CD4-positive, CD25-positive, alpha-beta regulatory T cell (primary cell): ENCODE data around the gene CRHR2. TPM values are rescaled to one million over a fixed set of nuclear protein-coding genes. Genes with fewer than 3 reads are reported as not detected.

Experiments
- ATAC-seq, 2 donors: fragments of 150-1000 bp; cut with Tn5 transposase; one replicate each; pipeline ENCODE4 v1.10.0; 2021; ENCODE audit warnings: low read depth in 2 of 2, moderate number of reproducible peaks in 2 of 2, moderate library complexity in 1 of 2
- DNase-seq, 3 donors: peaks; one replicate each; pipeline versions ENCODE4 v3.0.0 to v3.0.0-alpha.2; 2012 to 2022; ENCODE audit warnings: mixed read lengths in 1 of 3
- H3K27ac ChIP-seq: one replicate; pipeline ENCODE4 v1.7.0; 2013; ENCODE audit warnings: mild to moderate bottlenecking, low read length; ENCODE audit not compliant: insufficient read depth, poor library complexity, severe bottlenecking
- H3K27me3 ChIP-seq: one replicate; pipeline ENCODE4 v1.7.0; 2013; ENCODE audit warnings: low read length; ENCODE audit not compliant: control insufficient read depth, insufficient read depth
- H3K36me3 ChIP-seq: one replicate; pipeline ENCODE4 v1.7.0; 2013; ENCODE audit warnings: mild to moderate bottlenecking, low read length, moderate library complexity; ENCODE audit not compliant: control insufficient read depth, insufficient read depth
- H3K4me1 ChIP-seq: 2 replicates; pipeline ENCODE4 v1.7.0; 2013; ENCODE audit warnings: mild to moderate bottlenecking, low read length; ENCODE audit not compliant: insufficient read depth, control insufficient read depth, poor library complexity, severe bottlenecking
- H3K4me3 ChIP-seq: one replicate; pipeline ENCODE4 v1.7.0; 2013; ENCODE audit warnings: low read depth, mild to moderate bottlenecking, low read length, moderate library complexity
- H3K9me3 ChIP-seq, 2 experiments: 1 replicate in 1 of 2; 2 replicates in 1 of 2; pipeline ENCODE4 v1.7.0; 2013; ENCODE audit warnings: low read length in 2 of 2, mild to moderate bottlenecking in 1 of 2, moderate library complexity in 1 of 2; ENCODE audit not compliant: control insufficient read depth in 2 of 2
- H3K27ac Mint-ChIP-seq, 3 donors: one replicate each; pipeline ENCODE4 v1.8.0; 2020 to 2022; ENCODE audit warnings: mild to moderate bottlenecking in 3 of 3, mixed read lengths in 3 of 3, moderate library complexity in 2 of 3
- H3K27me3 Mint-ChIP-seq: one replicate; pipeline ENCODE4 v1.8.0; 2022; ENCODE audit warnings: mild to moderate bottlenecking, mixed read lengths
- H3K36me3 Mint-ChIP-seq: one replicate; pipeline ENCODE4 v1.8.0; 2020; ENCODE audit warnings: mixed read lengths
- H3K4me1 Mint-ChIP-seq, 4 donors: one replicate each; pipeline ENCODE4 v1.8.0; 2020 to 2022; ENCODE audit warnings: mixed read lengths in 4 of 4, mild to moderate bottlenecking in 1 of 4
- H3K4me3 Mint-ChIP-seq, 4 donors: one replicate each; pipeline ENCODE4 v1.8.0; 2020 to 2022; ENCODE audit warnings: mild to moderate bottlenecking in 4 of 4, mixed read lengths in 4 of 4, moderate library complexity in 3 of 4
- H3K9me3 Mint-ChIP-seq, 7 donors: one replicate each; pipeline ENCODE4 v1.8.0; 2020 to 2022; ENCODE audit warnings: mixed read lengths in 7 of 7, mild to moderate bottlenecking in 3 of 7, moderate library complexity in 2 of 7
- polyA plus RNA-seq, 4 donors: library from polyadenylated mRNA; unstranded; fragments of 300-500 nt; fragmentation: Illumina TruSeq; gene quantifications; one replicate each; pipeline ENCODE4 v1.2.3, GENCODE V29; 2021
- total RNA-seq: library from RNA; stranded (reverse); gene quantifications from one replicate; pipeline ENCODE4 v1.2.3, GENCODE V29; 2022

The CRHR2 gene
- total RNA-seq, result not detected
- polyA plus RNA-seq, result not detected

DNA sequence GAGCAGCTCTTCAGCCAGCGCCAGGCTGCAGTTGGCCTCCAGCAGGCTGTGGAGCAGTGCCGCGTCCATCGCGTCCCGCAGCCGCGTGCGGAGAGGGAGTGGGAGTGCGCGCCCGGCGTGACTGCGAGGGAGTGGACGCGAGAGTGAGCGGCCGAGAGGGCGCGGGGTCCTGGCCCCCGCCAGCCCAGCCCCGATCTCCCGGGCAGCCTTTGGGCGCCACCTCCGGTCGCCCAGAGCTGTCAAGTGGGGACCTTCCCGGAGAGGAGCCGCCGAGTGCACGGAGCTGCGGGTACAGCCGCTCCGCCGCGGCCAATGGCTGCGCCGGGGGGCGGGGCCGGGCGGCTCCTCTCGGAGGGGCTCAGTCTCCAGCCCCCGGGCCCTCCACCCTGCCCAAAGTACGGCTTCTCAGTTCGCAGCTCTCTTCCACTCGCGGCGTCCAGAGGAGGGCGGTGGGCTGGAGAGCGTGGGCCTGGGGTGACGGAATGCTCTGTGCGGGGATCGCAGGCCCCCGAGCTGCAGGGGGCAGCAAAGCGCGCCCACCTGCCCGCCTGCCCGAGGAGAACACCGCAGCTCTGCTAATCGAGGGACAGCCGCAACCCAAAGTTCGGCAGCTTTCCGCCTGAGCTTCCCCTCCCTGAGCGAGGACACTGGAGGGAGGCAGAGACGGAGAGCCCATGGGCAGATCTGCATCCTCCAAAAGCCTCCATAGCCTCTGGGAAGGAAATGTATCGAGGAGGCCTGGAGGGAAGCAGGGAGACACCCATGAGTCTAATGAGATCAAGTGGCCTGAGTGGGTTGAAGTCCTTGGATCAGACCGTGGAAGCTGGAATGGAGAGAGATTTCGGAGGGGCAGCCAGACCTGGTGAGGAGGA, at the start of gene CRHR2:
CRHR2 (minus strand) TSS at position 245 of the 872 bp plus-strand sequence; CDS start at position 69, 176 bp downstream.
- H3K27ac Mint-ChIP-seq, result peak within 1 kb of the TSS in 1 of 3 donors; percentile 67
- no peaks in the 10 kb centered on the region for H3K9me3 ChIP-seq
- no peak within 1 kb of the TSS for H3K27ac ChIP-seq
- ATAC-seq (peak; percentile 41 to 53), DNase-seq (peak in 2 of 3 donors; percentile 19 to 36)
- peaks cover 8% of the 10 kb centered on the region for H3K4me1 ChIP-seq
- H3K27me3 ChIP-seq, result peaks cover 31% of the 10 kb centered on the region
- no peaks in the 10 kb centered on the region for H3K36me3 ChIP-seq
- peaks cover 68% of the 10 kb centered on the region for H3K27me3 Mint-ChIP-seq
- peaks cover 0 to 5% (median 0%) of the 10 kb centered on the region in 7 donors for H3K9me3 Mint-ChIP-seq
- H3K4me3 Mint-ChIP-seq, result peak within 1 kb of the TSS in 3 of 4 donors; percentile 8 to 82 (median 81)
- H3K4me3 ChIP-seq, result peak within 1 kb of the TSS; percentile 19
- H3K4me1 Mint-ChIP-seq, result peaks cover 0 to 20% (median 0%) of the 10 kb centered on the region in 4 donors
- H3K36me3 Mint-ChIP-seq, result no peaks in the 10 kb centered on the region

DNA sequence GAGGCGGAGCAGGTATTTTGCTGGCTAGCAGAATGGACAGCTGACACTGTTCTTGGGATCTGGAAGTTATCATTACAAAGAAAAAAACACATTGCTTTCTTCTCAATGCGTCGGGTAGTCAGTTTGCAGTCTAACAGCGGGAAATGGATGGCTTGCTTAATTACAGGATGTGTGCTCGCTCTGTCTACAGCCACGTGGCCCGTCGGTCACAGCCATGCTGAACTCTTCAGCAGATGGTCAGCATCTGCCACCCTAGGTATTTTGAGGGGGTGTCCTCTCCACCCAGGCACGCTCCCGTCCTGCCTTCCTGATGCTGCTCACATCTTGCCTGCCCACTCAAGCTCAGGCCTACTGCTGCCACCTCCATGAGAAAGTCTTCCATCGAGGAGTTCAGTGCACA, 49.3 kb upstream of the CRHR2 start:
- Histone ChIP-seq H3K4me3 (no peak overlapping the region), H3K4me1 (peaks cover 33% of the 10 kb centered on the region), H3K9me3 (no peaks in the 10 kb centered on the region), H3K27ac (no peak overlapping the region), H3K36me3 (no peaks in the 10 kb centered on the region), H3K27me3 (no peaks in the 10 kb centered on the region)
- no peaks in the 10 kb centered on the region for H3K27me3 Mint-ChIP-seq
- H3K9me3 Mint-ChIP-seq, result peaks cover 0 to 1% (median 0%) of the 10 kb centered on the region in 7 donors
- H3K36me3 Mint-ChIP-seq, result no peaks in the 10 kb centered on the region
- ATAC-seq, result no peak
- peak overlapping the region in 1 of 3 donors; percentile 51 for H3K27ac Mint-ChIP-seq
- DNase-seq, result peak in 1 of 3 donors; percentile 13
- peaks cover 16 to 78% (median 29%) of the 10 kb centered on the region in 4 donors for H3K4me1 Mint-ChIP-seq
- peak overlapping the region in 2 of 4 donors; percentile 36 to 40 for H3K4me3 Mint-ChIP-seq

GRCh38 chr7:30730996-30731395, 48.7 kb upstream of the CRHR2 start:
- H3K4me1 Mint-ChIP-seq, result peaks cover 17 to 83% (median 33%) of the 10 kb centered on the region in 4 donors
- peak overlapping the region in 1 of 4 donors; percentile 40 for H3K4me3 Mint-ChIP-seq
- H3K27ac Mint-ChIP-seq, result no peak overlapping the region
- H3K9me3 Mint-ChIP-seq, result peaks cover 0 to 1% (median 0%) of the 10 kb centered on the region in 7 donors
- ATAC-seq (no peak), DNase-seq (no peak)
- no peaks in the 10 kb centered on the region for H3K36me3 ChIP-seq
- H3K4me3 ChIP-seq, result no peak overlapping the region
- H3K27ac ChIP-seq, result no peak overlapping the region
- peaks cover 39% of the 10 kb centered on the region for H3K4me1 ChIP-seq
- no peaks in the 10 kb centered on the region for H3K27me3 ChIP-seq
- no peaks in the 10 kb centered on the region for H3K9me3 ChIP-seq
- no peaks in the 10 kb centered on the region for H3K36me3 Mint-ChIP-seq
- no peaks in the 10 kb centered on the region for H3K27me3 Mint-ChIP-seq

- no peaks in the 10 kb centered on the region for H3K27me3 Mint-ChIP-seq
- ATAC-seq (no peak), DNase-seq (no peak)
- Histone ChIP-seq H3K27ac (no peak overlapping the region), H3K36me3 (no peaks in the 10 kb centered on the region), H3K4me1 (peaks cover 47% of the 10 kb centered on the region), H3K27me3 (no peaks in the 10 kb centered on the region), H3K4me3 (no peak overlapping the region), H3K9me3 (no peaks in the 10 kb centered on the region)
- peak overlapping the region in 2 of 3 donors; percentile 14 to 46 for H3K27ac Mint-ChIP-seq
- H3K9me3 Mint-ChIP-seq, result peaks cover 0 to 1% (median 0%) of the 10 kb centered on the region in 7 donors
- H3K4me3 Mint-ChIP-seq, result peak overlapping the region in 1 of 4 donors; percentile 58
- peaks cover 21 to 85% (median 38%) of the 10 kb centered on the region in 4 donors for H3K4me1 Mint-ChIP-seq
- H3K36me3 Mint-ChIP-seq, result no peaks in the 10 kb centered on the region
Measured at GRCh38 chr7:30730097-30730496, 47.8 kb upstream of the CRHR2 start.

- Histone ChIP-seq H3K4me3 (no peak overlapping the region), H3K36me3 (no peaks in the 10 kb centered on the region), H3K4me1 (peaks cover 47% of the 10 kb centered on the region), H3K27me3 (no peaks in the 10 kb centered on the region), H3K9me3 (no peaks in the 10 kb centered on the region), H3K27ac (no peak overlapping the region)
- Mint-ChIP-seq H3K4me1 (peaks cover 21 to 84% (median 40%) of the 10 kb centered on the region in 4 donors), H3K9me3 (peaks cover 0 to 1% (median 0%) of the 10 kb centered on the region in 7 donors), H3K4me3 (peak overlapping the region in 1 of 4 donors; percentile 58), H3K27ac (peak overlapping the region in 2 of 3 donors; percentile 6 to 48), H3K36me3 (no peaks in the 10 kb centered on the region), H3K27me3 (no peaks in the 10 kb centered on the region)
- ATAC-seq (no peak), DNase-seq (no peak)
Measured at GRCh38 chr7:30729642-30730041, 47.4 kb upstream of the CRHR2 start.

DNA sequence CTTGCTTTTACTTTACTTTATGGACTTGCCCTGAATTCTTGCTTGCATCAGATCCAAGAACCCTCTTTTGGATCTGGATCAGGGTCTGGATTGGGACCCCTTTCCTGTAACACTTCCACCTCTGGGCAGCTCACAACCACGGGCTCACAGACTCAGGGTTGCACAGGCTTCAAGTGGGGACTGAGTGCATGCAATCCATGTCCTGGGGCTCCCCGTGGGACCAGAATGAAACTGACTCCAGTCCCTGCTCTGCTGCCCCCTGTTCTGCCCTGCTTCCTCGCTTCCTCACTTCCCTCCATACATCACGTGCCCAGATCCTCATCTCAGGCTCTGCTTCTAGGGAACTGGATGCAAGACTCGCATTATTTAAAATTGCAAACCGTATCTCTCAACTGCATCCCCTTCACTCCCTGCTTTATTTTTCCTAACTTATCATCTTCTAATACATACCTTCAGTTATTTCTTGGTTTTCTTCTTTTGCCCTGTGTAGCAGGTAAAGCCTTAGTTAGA, 46.4 kb upstream of the CRHR2 start:
- DNase-seq (no peak), ATAC-seq (no peak)
- no peaks in the 10 kb centered on the region for H3K27me3 Mint-ChIP-seq
- peak overlapping the region; percentile 21 for H3K27ac ChIP-seq
- peaks cover 47% of the 10 kb centered on the region for H3K4me1 ChIP-seq
- no peaks in the 10 kb centered on the region for H3K9me3 Mint-ChIP-seq
- H3K27ac Mint-ChIP-seq, result peak overlapping the region in 2 of 3 donors; percentile 6 to 84
- peaks cover 2% of the 10 kb centered on the region for H3K36me3 Mint-ChIP-seq
- H3K4me3 ChIP-seq, result no peak overlapping the region
- peak overlapping the region; percentile 47 to 92 (median 66) for H3K4me3 Mint-ChIP-seq
- H3K36me3 ChIP-seq, result no peaks in the 10 kb centered on the region
- peaks cover 21 to 79% (median 41%) of the 10 kb centered on the region in 4 donors for H3K4me1 Mint-ChIP-seq
- no peaks in the 10 kb centered on the region for H3K9me3 ChIP-seq
- H3K27me3 ChIP-seq, result no peaks in the 10 kb centered on the region

DNA sequence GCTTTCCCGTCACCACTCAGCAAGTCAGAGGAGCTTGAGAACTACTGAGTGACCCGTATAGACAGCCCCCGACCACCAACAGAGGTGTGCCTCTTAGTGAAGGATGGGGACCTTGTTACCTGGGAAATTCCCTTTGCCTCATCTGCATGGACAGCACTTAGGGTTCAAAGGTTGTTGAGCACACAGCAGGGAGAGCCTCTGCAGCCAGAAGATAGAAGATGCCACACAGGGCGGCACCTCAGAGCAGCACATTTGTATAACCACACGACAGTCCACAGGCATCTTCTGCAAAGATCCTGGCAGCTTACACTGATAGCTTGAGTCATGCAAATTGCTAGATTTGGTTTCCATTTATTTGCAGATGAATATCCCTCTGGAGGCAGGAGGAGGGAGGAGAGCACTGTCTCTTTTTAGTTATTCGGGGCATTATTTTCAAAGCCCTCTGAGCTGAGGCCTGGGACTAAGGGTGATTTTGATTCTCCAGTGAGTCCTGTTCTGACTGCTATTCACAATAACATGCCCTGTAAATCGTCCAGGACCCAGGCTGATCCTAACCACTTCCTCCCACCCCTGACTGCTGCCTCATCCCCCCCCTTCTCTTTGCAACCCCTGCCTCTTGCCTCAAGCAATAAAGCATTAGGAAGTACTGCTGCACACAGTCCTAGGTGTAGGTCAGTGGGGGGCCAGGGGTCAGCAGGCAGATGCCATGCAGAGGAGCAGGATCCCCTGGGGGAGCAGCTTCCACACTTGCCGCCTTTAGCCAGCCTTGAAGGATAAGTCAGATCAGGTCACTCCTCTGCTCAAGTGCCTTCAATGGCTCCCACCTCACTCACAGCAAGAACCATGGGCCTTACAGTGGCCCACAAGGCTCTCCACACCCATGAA, 45.0 kb upstream of the CRHR2 start:
- peak; percentile 91 to 92 for ATAC-seq
- peaks cover 47% of the 10 kb centered on the region for H3K4me1 ChIP-seq

More for the DNA sequence above, 45.0 kb upstream of the CRHR2 start:
- H3K4me3 ChIP-seq, result peak overlapping the region; percentile 81
- H3K27me3 Mint-ChIP-seq, result no peaks in the 10 kb centered on the region
- H3K4me3 Mint-ChIP-seq, result peak overlapping the region; percentile 84 to 92 (median 86)
- peak overlapping the region; percentile 89 to 97 (median 94) for H3K27ac Mint-ChIP-seq
- peaks cover 21 to 73% (median 42%) of the 10 kb centered on the region in 4 donors for H3K4me1 Mint-ChIP-seq
- no peaks in the 10 kb centered on the region for H3K36me3 ChIP-seq
- peaks cover 0 to 2% (median 0%) of the 10 kb centered on the region in 7 donors for H3K9me3 Mint-ChIP-seq
- H3K27me3 ChIP-seq, result no peaks in the 10 kb centered on the region
- H3K36me3 Mint-ChIP-seq, result peaks cover 11% of the 10 kb centered on the region
- peak; percentile 19 to 93 (median 87) for DNase-seq
- peak overlapping the region; percentile 70 for H3K27ac ChIP-seq
- no peaks in the 10 kb centered on the region for H3K9me3 ChIP-seq
